GM23338 (cell line): ENCODE results near the gene MYO15B.

Experiments used
- CREB1 ChIP-seq: fragments of 250-450 bp; sonication (Bioruptor Pico); IDR thresholded peaks from 2 replicates; pipeline ENCODE4 v1.5.0; 2020; ENCODE audit warnings: low read depth, mild to moderate bottlenecking, moderate library complexity
- CTCF ChIP-seq, 2 experiments: fragments of 200-600 bp in 1 of 2; sonication (generic) in 1 of 2; conservative IDR thresholded peaks; 2 replicates each; pipeline versions ENCODE4 v1.5.1 to v1.6.1; 2016 to 2017; ENCODE audit warnings: antibody characterized with exemption in 2 of 2, low read depth in 2 of 2, mild to moderate bottlenecking in 2 of 2, moderate library complexity in 1 of 2
- ETS1 ChIP-seq: IDR thresholded peaks from 2 replicates; pipeline ENCODE4 v1.6.1; 2016; ENCODE audit warnings: antibody characterized with exemption
- EZH2 ChIP-seq: fragments of 200-600 bp; sonication (generic); IDR thresholded peaks from one replicate; pipeline ENCODE4 v1.8.0; 2017; ENCODE audit warnings: antibody characterized with exemption, mild to moderate bottlenecking, low read depth; ENCODE audit not compliant: unreplicated experiment
- POLR2AphosphoS5 ChIP-seq: IDR thresholded peaks from 2 replicates; pipeline ENCODE4 v1.6.1; 2016; ENCODE audit warnings: antibody characterized with exemption, low read depth
- REST ChIP-seq: IDR thresholded peaks from one replicate; pipeline ENCODE4 v1.6.1; 2018; ENCODE audit warnings: antibody characterized with exemption; ENCODE audit not compliant: unreplicated experiment
- ZNF114 ChIP-seq: fragments of 250-450 bp; sonication (Bioruptor Pico); IDR thresholded peaks from 2 replicates; pipeline ENCODE4 v1.5.0; 2020; ENCODE audit warnings: mild to moderate bottlenecking, moderate library complexity

GRCh38 chr17:75647061-75647460 lies 59.5 kb downstream of the MYO15B start:
- TF ChIP-seq CTCF (conservative IDR thresholded peaks at IDR 0.05; ENCODE audit: low read depth in 2 of 2) = no peak
- no peak for TF ChIP-seq CREB1 (CRISPR knock-in tag)
- TF ChIP-seq POLR2AphosphoS5 = no peak
- TF ChIP-seq ETS1 = no peak
- TF ChIP-seq EZH2 = no peak
- TF ChIP-seq REST = no peak
- TF ChIP-seq ZNF114 (CRISPR knock-in tag) = no peak
